ENCODE data around the gene AGFG1. TPM values are rescaled to one million over a fixed set of nuclear protein-coding genes. Genes with fewer than 3 reads are reported as not detected.

Gene AGFG1
- total RNA-seq, 1 experiment from 2014 or later = 86.1 TPM

GRCh38 chr2:227568852-227569169 lies 96.9 kb downstream of the AGFG1 start:
- H3K4me1 Mint-ChIP-seq (ENCODE audit: insufficient read depth, unreplicated experiment) = no peaks in the 10 kb centered on the region
- no peak for DNase-seq (ENCODE audit: unreplicated experiment)
- ChIA-PET CTCF (interaction anchor here (2.1 kb wide), 1 partner anchor 9 kb away, joined by 5 read pairs; no protein-coding TSS in a partner anchor), POLR2A (interaction anchor here (1.8 kb wide), 1 partner anchor 14 kb away, joined by 5 read pairs; no protein-coding TSS in a partner anchor)
- no peak overlapping the region for H3K4me3 Mint-ChIP-seq (ENCODE audit: unreplicated experiment)
- no peaks in the 10 kb centered on the region for H3K9me3 Mint-ChIP-seq (ENCODE audit: unreplicated experiment)
- no peaks in the 10 kb centered on the region for H3K27me3 Mint-ChIP-seq (ENCODE audit: insufficient read depth, unreplicated experiment)
- no peak for TF ChIP-seq CTCF (IDR thresholded peaks at IDR 0.05; ENCODE audit: unreplicated experiment)
- intact Hi-C loops (cut with micrococcal nuclease) = loop anchor here (10.0 kb wide), 1 partner anchor 164 kb away; no protein-coding TSS in a partner anchor
- H3K27ac Mint-ChIP-seq (ENCODE audit: low read depth, unreplicated experiment) = no peak overlapping the region
- no TSS peak for BruUV-seq (replicated peaks)
- H3K36me3 Mint-ChIP-seq (ENCODE audit: insufficient read depth, unreplicated experiment) = peaks cover 17% of the 10 kb centered on the region

GRCh38 chr2:227570615-227571014 lies 98.7 kb downstream of the AGFG1 start:
- ChIA-PET POLR2A (interaction anchor here (1.0 kb wide), 1 partner anchor 164 kb away, joined by 3 read pairs; no protein-coding TSS in a partner anchor), CTCF (interaction anchor here (0.9 kb wide), 1 partner anchor 13 kb away, joined by 3 read pairs; no protein-coding TSS in a partner anchor)
- intact Hi-C loops (cut with micrococcal nuclease) = no loop called here
- no TSS peak for BruUV-seq (replicated peaks)
- Mint-ChIP-seq H3K4me1 (ENCODE audit: insufficient read depth, unreplicated experiment) (no peaks in the 10 kb centered on the region), H3K27ac (ENCODE audit: low read depth, unreplicated experiment) (no peak overlapping the region), H3K27me3 (ENCODE audit: insufficient read depth, unreplicated experiment) (no peaks in the 10 kb centered on the region), H3K4me3 (ENCODE audit: unreplicated experiment) (no peak overlapping the region), H3K36me3 (ENCODE audit: insufficient read depth, unreplicated experiment) (peaks cover 8% of the 10 kb centered on the region), H3K9me3 (ENCODE audit: unreplicated experiment) (no peaks in the 10 kb centered on the region)
- no peak for DNase-seq (ENCODE audit: unreplicated experiment)
- no peak for TF ChIP-seq CTCF (IDR thresholded peaks at IDR 0.05; ENCODE audit: unreplicated experiment)

- no TSS peak for BruUV-seq (replicated peaks)
- Mint-ChIP-seq H3K4me1 (ENCODE audit: insufficient read depth, unreplicated experiment) (no peaks in the 10 kb centered on the region), H3K4me3 (ENCODE audit: unreplicated experiment) (no peak overlapping the region), H3K36me3 (ENCODE audit: insufficient read depth, unreplicated experiment) (peaks cover 4% of the 10 kb centered on the region), H3K27me3 (ENCODE audit: insufficient read depth, unreplicated experiment) (no peaks in the 10 kb centered on the region), H3K27ac (ENCODE audit: low read depth, unreplicated experiment) (no peak overlapping the region), H3K9me3 (ENCODE audit: unreplicated experiment) (no peaks in the 10 kb centered on the region)
- POLR2A ChIA-PET = no interaction called here
- CTCF ChIA-PET = no interaction called here
- intact Hi-C loops (cut with micrococcal nuclease) = loop anchor here (5.0 kb wide), 1 partner anchor 94 kb away; no protein-coding TSS in a partner anchor
- TF ChIP-seq CTCF (IDR thresholded peaks at IDR 0.05; ENCODE audit: unreplicated experiment) = no peak
- no peak for DNase-seq (ENCODE audit: unreplicated experiment)
These were observed 104.2 kb downstream of the AGFG1 start for GRCh38 chr2:227576110-227576509.

- H3K4me1 Mint-ChIP-seq (ENCODE audit: insufficient read depth, unreplicated experiment) = no peaks in the 10 kb centered on the region
- H3K27ac Mint-ChIP-seq (ENCODE audit: low read depth, unreplicated experiment) = no peak overlapping the region
- peaks cover 2% of the 10 kb centered on the region for H3K9me3 Mint-ChIP-seq (ENCODE audit: unreplicated experiment)
- intact Hi-C loops (cut with micrococcal nuclease) = loop anchor here (5.0 kb wide), 1 partner anchor 95 kb away; no protein-coding TSS in a partner anchor
- H3K4me3 Mint-ChIP-seq (ENCODE audit: unreplicated experiment) = no peak overlapping the region
- TF ChIP-seq CTCF (IDR thresholded peaks at IDR 0.05; ENCODE audit: unreplicated experiment) = no peak
- H3K27me3 Mint-ChIP-seq (ENCODE audit: insufficient read depth, unreplicated experiment) = no peaks in the 10 kb centered on the region
- no TSS peak for BruUV-seq (replicated peaks)
- DNase-seq (ENCODE audit: unreplicated experiment) = no peak
- CTCF ChIA-PET = no interaction called here
- POLR2A ChIA-PET = no interaction called here
- peaks cover 4% of the 10 kb centered on the region for H3K36me3 Mint-ChIP-seq (ENCODE audit: insufficient read depth, unreplicated experiment)
These were observed 104.9 kb downstream of the AGFG1 start for GRCh38 chr2:227576812-227577211.

Measured in MCF 10A (cell line).